Endodermal cell (in vitro differentiated cells): ENCODE data around the gene CLHC1. TPM values are rescaled to one million over a fixed set of nuclear protein-coding genes. Genes with fewer than 3 reads are reported as not detected.
A peak's percentile ranks its signal among the peaks of the same experiment; 100 is the strongest.
"Not testable (repeated sequence)": the region's sequence is repeated elsewhere in the genome, so short reads cannot be mapped to it uniquely, and the experiment has no call there.

Experiments
- DNase-seq: peaks from one replicate; pipeline ENCODE4 v3.0.0-alpha.2; 2017
- H3K27ac ChIP-seq: 2 replicates; pipeline ENCODE4 v1.5.1; 2013; ENCODE audit warnings: mild to moderate bottlenecking, low read depth, low read length, moderate library complexity
- H3K27me3 ChIP-seq: 2 replicates; pipeline ENCODE4 v1.6.1; 2013; ENCODE audit warnings: mild to moderate bottlenecking, low read length, moderate library complexity; ENCODE audit not compliant: insufficient read depth, control insufficient read depth, poor library complexity, severe bottlenecking
- H3K36me3 ChIP-seq: 2 replicates; pipeline ENCODE4 v1.7.0; 2013; ENCODE audit warnings: mild to moderate bottlenecking, low read length, moderate library complexity; ENCODE audit not compliant: control insufficient read depth, insufficient read depth
- H3K4me1 ChIP-seq: one replicate; pipeline ENCODE4 v1.7.0; 2013; ENCODE audit warnings: low read length; ENCODE audit not compliant: control insufficient read depth, insufficient read depth
- H3K4me3 ChIP-seq: 2 replicates; pipeline ENCODE4 v1.5.1; 2013; ENCODE audit warnings: mild to moderate bottlenecking, low read length, moderate library complexity
- H3K9ac ChIP-seq: 2 replicates; pipeline ENCODE4 v1.6.1; 2013; ENCODE audit warnings: mild to moderate bottlenecking, low read length, moderate library complexity; ENCODE audit not compliant: poor library complexity, severe bottlenecking; ENCODE audit errors: extremely low read depth
- H3K9me3 ChIP-seq: 2 replicates; pipeline ENCODE4 v1.6.1; 2013; ENCODE audit warnings: mild to moderate bottlenecking, low read length, moderate library complexity; ENCODE audit not compliant: control insufficient read depth
- H3K27ac Mint-ChIP-seq: 2 replicates; pipeline ENCODE4 v1.8.0; 2020; ENCODE audit warnings: mixed read lengths
- H3K27me3 Mint-ChIP-seq: 2 replicates; pipeline ENCODE4 v1.8.0; 2021; ENCODE audit warnings: mild to moderate bottlenecking, mixed read lengths; ENCODE audit not compliant: insufficient read depth
- H3K36me3 Mint-ChIP-seq: 2 replicates; pipeline ENCODE4 v1.8.0; 2020; ENCODE audit warnings: low read depth, mixed read lengths
- H3K4me1 Mint-ChIP-seq: 2 replicates; pipeline ENCODE4 v1.8.0; 2020; ENCODE audit warnings: mixed read lengths
- H3K4me3 Mint-ChIP-seq: 2 replicates; pipeline ENCODE4 v1.8.0; 2020; ENCODE audit warnings: mild to moderate bottlenecking, moderate library complexity, mixed read lengths
- H3K9me3 Mint-ChIP-seq: 2 replicates; pipeline ENCODE4 v1.8.0; 2020; ENCODE audit warnings: mild to moderate bottlenecking, mixed read lengths
- CTCF ChIP-seq: fragments of 200-600 bp; sonication (generic); conservative IDR thresholded peaks from 2 replicates; pipeline ENCODE4 v1.5.0; 2021; ENCODE audit warnings: antibody characterized with exemption, mild to moderate bottlenecking
- WGBS, 2 experiments: methylation state at CpG; one replicate each; pipeline versions ENCODE4 v1.1.5 to v1.1.7; 2013; ENCODE audit warnings: missing lambda C conversion rate in 2 of 2, mixed read lengths in 1 of 2; ENCODE audit not compliant: insufficient coverage in 1 of 2, insufficient read length in 1 of 2; 5-methylcytosine and 5-hydroxymethylcytosine counted together
- total RNA-seq, 2 donors: library from RNA; stranded (reverse); fragmentation: NEBNext Ultra II Directional in 1 of 2; extraction: Animal tissue kit (Norgen Biotek cat#: 25700) in 1 of 2; gene quantifications; 2 replicates in 1 of 2; 3 replicates in 1 of 2; pipeline ENCODE4 v1.2.1, GENCODE V29; 2021

Gene CLHC1
- total RNA-seq, 2 donors from 2014 or later, result 15.4 to 17.9 TPM

GRCh38 chr2:55277310-55277709 is 45.2 kb upstream of the CLHC1 start:
- no peaks in the 10 kb centered on the region for H3K27me3 Mint-ChIP-seq
- WGBS, 2 experiments, result 93 to 98% methylated on average over 3 of the region's 3 CpGs

GRCh38 chr2:55274346-55274745 is 42.3 kb upstream of the CLHC1 start:
- not testable (repeated sequence) for H3K4me3 Mint-ChIP-seq, H3K9me3 Mint-ChIP-seq, H3K36me3 Mint-ChIP-seq, H3K9ac ChIP-seq, H3K27me3 Mint-ChIP-seq, H3K4me1 Mint-ChIP-seq, H3K4me3 ChIP-seq, H3K9me3 ChIP-seq, DNase-seq, H3K4me1 ChIP-seq, H3K36me3 ChIP-seq, H3K27ac Mint-ChIP-seq, H3K27me3 ChIP-seq, H3K27ac ChIP-seq
- WGBS, 2 experiments, result 96 to 100% methylated on average over 1 of the region's 2 CpGs

More at GRCh38 chr2:55277310-55277709, 45.2 kb upstream of the CLHC1 start:
- no peak for DNase-seq
- Mint-ChIP-seq H3K4me1 (peaks cover 20% of the 10 kb centered on the region), H3K9me3 (no peaks in the 10 kb centered on the region), H3K36me3 (no peaks in the 10 kb centered on the region), H3K27ac (no peak overlapping the region), H3K4me3 (no peak overlapping the region)
- H3K9me3 ChIP-seq, result no peaks in the 10 kb centered on the region
- no peak overlapping the region for H3K27ac ChIP-seq
- no peak overlapping the region for H3K9ac ChIP-seq
- H3K36me3 ChIP-seq, result no peaks in the 10 kb centered on the region
- H3K4me1 ChIP-seq, result peaks cover 3% of the 10 kb centered on the region
- H3K27me3 ChIP-seq, result no peaks in the 10 kb centered on the region
- no peak for TF ChIP-seq CTCF
- no peak overlapping the region for H3K4me3 ChIP-seq

GRCh38 chr2:55269645-55269990 is 37.5 kb upstream of the CLHC1 start:
- peak overlapping the region; percentile 93 for H3K4me3 Mint-ChIP-seq
- peak overlapping the region; percentile 96 for H3K27ac Mint-ChIP-seq
- H3K27ac ChIP-seq, result no peak overlapping the region
- peaks cover 1% of the 10 kb centered on the region for H3K4me1 Mint-ChIP-seq
- H3K9me3 ChIP-seq, result no peaks in the 10 kb centered on the region
- H3K4me3 ChIP-seq, result peak overlapping the region; percentile 94
- no peak for TF ChIP-seq CTCF
- peak overlapping the region; percentile 83 for H3K9ac ChIP-seq
- peaks cover 1% of the 10 kb centered on the region for H3K9me3 Mint-ChIP-seq
- H3K36me3 Mint-ChIP-seq, result peaks cover 9% of the 10 kb centered on the region
- peaks cover 7% of the 10 kb centered on the region for H3K36me3 ChIP-seq
- 80% methylated on average over 6 to 7 of the region's 7 CpGs for WGBS, 2 experiments
- no peaks in the 10 kb centered on the region for H3K27me3 Mint-ChIP-seq
- H3K4me1 ChIP-seq, result no peaks in the 10 kb centered on the region
- H3K27me3 ChIP-seq, result no peaks in the 10 kb centered on the region
- no peak for DNase-seq
